GM18861 (cell line): Measurements from ENCODE around the gene PIAS4.

Experiments used
- ATAC-seq: cut with Tn5 transposase; IDR thresholded peaks from one replicate; pipeline ENCODE4 v1.9.1; 2021; ENCODE audit not compliant: unreplicated experiment

Gene PIAS4

DNA sequence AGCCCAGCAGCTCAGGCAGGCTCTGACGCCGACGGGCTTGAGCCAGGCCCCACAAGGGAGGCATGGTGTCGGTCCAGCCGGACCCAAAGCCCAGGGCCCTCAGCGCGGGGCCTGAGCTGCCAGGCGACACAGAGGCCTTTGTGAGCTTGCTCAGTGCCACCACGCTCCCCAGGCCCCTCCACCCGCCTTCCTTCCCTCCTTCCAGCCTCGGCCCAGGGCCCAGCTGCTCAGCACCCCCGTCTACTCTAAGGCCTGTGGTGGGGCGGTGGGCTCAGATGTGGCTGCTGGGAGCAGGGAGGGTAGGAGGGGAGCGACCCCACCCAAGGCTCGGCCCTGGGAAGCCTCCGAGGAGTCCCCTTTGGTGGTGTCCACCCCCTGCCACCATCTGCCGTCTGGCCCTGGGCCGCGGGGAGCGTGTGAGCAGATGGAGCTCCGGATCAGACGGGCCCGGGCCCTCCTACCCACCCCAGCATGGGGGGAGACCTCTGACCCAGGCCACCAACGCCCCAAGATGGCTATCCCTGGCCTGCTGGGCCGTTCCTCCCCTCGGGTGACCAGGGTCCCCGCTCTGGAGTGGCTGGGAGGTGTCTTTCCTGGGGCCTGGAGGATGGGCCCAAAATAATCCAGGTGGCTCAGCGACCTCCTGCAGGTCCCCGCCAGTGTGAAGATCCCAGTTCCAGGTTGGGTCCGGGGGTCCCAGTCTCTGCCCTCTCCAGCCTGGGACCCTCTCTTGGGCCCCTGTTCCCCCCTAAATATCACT, 51.3 kb downstream of the PIAS4 start:
- no peak for ATAC-seq

GRCh38 chr19:4059453-4059871, 51.9 kb downstream of the PIAS4 start:
- no peak for ATAC-seq

DNA sequence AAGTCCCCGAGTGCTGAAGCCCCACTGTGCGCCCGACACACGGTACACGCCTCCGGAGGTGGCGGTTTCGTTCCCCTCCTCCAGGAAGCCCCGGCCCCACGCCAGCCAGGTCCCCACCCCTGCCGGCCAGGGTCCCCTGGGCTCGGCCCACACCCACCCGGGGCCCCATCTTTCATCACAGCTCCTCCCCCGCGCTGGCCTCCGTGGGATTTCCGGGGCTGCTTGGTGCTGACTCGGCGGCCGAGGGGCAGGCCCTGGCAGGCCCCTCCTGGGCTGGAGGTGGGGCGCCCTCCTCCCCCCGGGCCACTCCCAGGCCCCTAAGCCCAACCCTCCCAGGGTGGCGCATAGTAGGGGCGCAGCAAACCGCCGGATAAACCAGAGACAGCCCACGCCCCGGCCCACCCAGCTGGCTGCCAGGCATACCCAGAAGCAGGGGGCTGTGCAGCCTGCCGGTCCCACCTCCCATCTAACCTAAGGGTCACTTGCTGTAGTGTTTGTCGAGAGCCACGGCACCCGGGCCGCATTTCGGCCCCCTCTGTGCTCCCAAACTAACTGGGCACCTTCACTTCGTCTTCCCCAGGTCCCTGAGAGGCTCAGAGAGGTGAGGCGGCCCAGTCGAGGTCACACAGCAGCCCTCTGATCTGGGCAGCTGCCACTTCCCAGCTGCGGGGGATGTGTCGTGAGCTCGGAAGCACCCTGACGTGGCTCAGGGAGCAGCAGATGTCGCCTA, 52.5 kb downstream of the PIAS4 start:
- no peak for ATAC-seq

DNA sequence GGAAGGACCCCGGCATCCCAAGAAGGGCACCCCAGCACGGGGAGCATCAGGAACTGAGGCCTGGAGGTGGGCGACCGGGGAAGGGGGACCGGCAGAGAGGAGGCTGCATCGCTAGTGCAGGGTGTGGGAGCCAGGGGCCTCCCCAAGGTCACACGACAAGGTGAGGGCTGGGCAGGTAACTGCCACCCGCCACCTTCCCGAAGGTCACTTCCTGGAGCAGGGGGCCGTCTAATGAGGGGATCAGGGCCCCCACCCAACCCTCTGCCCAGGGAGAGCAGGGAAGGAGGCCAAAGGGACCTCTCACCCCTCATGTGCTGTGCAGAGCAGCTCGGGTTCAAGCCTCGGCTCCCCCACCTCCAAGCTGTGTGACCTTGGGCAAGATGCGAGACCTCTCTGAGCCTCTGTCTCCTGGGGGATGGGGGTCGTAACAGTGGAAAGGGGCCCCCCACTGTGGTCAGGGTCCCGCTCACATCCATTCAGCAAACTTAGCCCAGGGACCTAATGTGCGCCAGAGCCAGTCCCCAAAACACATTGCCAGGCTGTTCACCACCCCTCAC, 53.2 kb downstream of the PIAS4 start:
- no peak for ATAC-seq

DNA sequence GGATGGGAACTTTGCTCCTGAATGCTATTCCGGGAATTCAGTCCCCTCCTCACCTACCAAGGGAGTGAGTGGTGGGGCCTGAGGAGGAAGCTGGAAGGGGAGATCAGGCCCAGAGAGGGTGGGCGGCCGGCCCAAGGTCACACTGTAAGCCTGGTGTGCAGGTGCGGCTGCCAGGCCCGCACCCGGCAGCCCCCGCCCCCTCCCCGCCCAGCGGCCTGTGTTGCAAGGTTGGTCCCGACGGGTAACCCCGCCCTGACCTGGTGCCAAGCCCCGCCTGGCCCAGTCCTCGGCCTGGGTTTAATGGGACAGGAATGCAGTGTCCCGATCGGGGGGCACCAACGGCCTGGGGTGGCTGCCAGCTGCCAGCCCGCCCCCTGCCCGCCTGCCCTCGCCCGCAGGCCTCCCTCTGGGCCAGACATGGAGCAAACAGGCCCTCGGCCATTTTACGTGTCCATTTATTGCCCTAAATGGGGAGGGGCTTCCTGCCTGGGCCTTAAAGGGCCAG, 53.7 kb downstream of the PIAS4 start:
- ATAC-seq, result no peak

DNA sequence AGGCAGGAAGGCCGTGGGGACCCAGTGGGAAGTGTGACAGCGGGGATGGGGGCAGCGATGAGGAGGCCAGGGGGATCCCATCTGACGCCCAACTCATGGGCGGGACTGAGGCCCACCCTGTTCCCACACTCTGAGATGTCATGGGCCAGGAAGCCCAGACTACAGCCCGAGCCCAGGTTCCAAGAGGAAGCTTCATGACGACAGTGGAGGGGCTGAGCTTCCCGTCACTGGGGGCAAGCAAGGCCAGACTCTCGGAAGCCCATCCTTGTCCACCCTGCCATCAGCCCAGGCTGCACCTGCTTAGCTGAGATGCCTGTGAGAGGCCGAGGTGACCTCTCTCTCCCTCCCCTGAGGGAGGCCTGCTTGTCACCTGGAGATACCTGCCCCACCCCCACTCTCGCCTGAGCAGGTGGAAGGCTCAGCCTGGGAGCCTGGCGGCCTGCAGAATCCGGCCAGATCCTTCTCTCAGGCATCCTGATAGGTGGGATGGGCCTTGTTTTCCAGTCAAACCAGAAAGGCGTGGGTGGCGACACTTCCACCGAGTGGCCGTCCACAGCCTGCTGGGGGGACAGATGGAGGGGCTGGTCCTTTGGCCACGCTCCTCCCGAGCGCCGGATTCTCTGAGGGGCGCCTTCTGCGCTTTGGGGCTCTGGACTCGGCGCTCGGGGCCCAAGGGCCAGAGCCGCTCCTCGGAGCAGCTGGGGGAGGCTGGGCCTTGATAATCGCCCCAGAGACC, 54.3 kb downstream of the PIAS4 start:
- ATAC-seq, result no peak

DNA sequence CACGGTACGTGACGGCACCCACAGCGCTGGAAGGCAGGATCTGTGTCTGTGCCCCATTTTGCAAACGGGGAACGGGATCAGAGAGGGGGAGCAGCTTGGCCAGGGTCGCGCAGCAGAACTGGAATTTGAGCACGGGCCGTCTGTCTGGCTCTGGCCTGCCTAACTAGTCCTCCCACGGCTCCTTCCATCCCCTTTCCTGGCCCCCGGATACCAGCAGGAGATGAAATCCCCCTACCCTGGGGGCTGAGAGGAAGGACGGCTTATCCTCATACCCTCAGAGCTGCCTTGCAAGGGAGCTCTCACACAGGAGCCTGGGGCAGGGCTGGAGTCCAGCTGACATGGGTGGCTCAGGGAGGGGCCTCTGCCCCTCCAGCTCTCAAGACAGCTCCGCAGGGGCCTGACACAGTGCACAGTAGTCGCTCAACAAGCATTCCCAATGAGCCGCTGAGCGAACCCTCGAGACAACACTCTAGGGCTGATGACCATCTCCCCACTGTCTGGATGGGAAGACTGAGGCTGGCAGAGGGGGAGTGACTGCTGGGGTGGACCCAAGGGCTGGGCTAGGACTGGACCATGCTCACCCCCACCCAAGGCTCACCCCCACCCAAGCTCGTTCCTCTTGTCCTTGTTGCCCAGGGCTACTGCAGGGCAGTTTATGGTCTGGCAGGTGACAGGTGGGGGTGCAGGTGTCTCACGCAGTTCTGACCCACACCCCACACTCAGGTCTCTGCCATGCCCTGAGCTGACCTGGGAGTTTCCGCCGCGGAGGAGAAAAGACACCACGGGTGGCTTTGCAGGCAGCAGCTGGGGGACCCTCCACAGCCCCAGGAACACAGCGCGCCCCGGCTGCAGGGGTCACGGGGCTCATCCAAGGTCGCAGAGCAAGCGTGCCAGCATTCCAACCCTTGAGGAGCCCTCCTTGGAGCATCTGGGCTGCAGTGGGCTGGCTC, 55.2 kb downstream of the PIAS4 start:
- no peak for ATAC-seq

DNA sequence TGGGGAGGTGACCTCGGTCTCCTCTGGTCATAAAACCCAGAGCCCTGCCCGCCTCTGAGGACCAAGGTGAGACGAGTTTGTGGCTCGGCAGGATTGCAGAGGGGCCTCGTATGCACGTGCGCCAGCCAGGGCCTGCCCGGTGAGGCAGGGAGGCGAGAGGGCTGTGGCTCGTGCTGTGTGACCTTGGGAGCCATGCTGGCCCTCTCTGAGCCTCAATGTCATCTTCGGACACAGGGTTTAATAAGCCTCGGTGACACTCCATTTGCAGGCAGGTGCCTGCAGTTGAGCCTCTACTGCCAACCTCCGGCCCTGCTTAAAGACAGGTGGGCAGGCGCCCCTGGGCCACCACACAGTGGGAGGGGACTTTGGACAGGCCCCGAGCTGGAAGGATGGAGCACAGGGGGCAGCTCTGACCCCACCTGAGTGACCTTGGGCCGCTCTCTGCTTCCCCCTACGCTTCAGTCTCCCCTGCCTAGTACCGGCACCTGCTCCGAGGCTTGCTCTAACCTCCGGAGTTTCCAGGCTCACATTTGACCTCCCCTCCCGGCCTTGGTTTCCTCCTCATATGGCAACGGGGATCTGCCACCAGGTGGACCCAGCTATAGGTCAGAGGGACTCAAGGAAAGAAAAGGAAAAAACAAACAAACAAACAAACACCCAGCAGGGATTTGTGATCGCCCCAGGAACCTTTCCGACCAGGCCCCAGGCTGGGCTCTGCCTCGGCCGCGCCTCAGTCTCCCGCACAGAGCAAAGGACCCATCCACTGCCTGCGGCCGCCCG, 56.0 kb downstream of the PIAS4 start:
- ATAC-seq, result no peak

- ATAC-seq, result no peak
Observed at GRCh38 chr19:4064149-4064495, 56.6 kb downstream of the PIAS4 start.

GRCh38 chr19:4064496-4065260, 57.1 kb downstream of the PIAS4 start:
- no peak for ATAC-seq

DNA sequence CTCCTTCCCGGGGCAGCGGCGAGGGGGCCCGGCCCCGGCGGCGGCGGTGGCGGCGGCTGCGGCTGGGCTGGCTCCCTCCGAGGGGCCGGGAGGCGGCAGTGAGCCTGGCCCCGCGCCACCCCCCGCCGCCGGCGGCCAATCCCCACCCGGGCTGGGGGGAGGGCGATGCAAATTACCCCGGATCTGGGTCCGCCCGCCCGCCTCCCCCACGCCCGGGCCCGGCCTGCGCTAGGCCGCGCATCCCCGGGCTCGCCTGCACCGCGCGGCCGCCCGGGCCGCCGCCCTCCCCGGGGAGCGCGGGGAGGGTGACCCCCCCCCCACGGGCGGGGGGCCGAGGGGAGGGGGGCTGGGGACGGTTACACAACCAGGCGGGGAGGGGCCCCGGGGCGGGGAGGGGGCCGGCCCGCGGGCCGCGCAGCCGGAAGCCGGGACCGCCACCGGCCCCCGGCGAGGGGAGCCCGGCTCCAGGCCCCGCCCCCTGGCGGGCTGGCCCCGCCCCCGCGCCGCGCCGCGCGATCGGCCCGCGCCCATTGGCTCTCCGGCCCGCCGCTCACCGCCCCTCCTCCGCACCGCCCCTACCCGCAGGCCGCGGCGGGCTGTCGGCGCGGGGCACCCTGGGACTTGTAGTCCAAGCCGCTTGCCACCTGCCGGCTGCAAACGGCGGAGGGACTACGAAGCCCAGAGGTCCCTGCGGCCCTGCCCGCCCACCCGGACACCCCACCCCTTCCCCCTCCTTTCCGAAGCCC, 58.1 kb downstream of the PIAS4 start:
- peak; percentile 70 for ATAC-seq

DNA sequence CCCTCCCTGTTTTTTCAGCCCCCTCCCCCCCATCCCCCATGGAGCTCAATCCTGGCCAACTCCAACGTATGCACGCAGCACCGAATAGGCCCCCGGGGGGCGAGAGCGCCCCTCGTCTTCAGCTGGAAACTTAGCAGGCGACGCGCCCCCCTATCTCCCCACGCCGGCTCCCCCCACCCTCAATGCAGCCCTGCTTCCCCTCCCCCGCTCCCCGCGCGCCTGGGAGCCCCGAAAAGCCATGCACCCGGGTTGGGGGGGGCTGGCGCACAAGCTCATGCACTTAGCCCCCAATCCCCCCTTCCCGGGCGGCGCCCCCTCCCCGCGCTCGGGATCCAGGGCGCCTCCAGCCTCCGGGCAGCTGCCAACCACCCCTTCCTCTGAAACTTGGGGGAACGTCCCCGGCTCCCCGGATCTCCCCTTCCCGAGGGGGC, 58.7 kb downstream of the PIAS4 start:
- ATAC-seq, result no peak

DNA sequence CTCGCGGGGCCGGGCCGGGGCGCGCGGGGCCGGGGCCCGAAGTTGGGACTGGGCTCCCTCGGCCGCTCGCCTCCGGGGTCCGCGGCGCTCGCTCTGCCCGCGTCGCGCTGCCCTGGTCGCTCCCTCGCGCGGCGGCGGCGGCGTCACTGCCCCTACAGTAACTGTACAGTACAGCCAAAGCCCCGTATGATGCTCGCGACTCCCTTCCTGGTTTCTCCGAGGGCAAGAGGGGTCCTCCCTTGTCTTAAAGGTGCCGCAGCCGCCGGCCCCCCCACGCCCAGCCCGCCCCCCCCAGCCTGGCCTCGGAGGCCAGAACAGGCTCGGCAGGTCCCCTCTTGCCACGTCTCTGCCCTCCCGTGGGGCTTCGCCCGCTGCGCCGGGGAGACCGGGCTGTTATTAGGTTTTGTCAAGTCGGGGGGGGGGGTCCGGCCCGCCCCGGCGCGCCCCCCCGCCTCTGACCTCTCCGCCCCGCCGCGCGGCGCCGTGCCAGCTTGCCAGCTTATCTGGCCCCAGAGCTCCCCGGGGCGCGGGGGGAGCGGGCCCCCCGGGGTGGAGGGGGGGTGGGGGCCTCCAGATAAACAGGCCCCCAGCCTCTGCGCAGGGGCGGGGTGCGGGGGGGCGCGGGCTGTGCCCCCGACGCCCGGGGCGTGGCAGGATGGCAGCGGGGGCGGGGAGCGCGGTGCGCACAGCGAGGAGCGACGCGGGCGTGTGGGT, 59.3 kb downstream of the PIAS4 start, which contains the start of gene ZBTB7A:
Gene ZBTB7A (minus strand): TSS at position 218 of the 714 bp plus-strand sequence. CDS start 11,667 bp downstream, outside the sequence.
- no peak for ATAC-seq

DNA sequence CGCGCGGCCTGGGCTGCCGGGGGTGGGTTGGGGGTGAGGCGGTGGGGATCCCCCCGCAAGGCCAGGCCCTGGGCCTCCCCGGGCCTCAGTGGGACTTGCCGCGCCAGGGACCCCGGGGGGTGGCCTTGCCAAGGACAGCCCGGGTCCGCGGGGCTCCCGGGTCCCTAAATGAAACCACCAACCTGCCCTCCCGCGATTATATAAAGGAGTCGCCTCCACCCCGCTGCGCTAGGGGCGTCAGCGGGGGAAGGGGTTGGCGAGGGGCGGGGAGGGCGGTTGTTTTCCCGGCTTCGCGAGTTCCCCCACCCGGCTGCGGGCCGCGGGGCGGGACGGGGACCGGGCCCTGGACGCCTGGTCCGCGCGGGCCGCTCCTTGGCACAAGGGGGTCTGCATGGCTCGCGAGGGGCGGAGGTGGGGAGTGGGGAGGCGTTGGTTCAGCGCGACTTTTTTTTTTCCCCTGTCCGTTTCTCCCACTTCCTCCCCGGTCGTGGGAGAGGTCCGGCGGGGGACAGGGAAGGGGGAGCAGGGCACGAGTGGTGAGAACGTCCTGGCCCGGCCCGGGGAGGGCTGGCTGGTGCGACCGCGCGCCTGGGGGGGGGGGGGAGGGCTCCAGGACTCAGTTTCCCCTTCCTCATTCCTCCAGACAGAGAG, 60.0 kb downstream of the PIAS4 start:
- no peak for ATAC-seq

DNA sequence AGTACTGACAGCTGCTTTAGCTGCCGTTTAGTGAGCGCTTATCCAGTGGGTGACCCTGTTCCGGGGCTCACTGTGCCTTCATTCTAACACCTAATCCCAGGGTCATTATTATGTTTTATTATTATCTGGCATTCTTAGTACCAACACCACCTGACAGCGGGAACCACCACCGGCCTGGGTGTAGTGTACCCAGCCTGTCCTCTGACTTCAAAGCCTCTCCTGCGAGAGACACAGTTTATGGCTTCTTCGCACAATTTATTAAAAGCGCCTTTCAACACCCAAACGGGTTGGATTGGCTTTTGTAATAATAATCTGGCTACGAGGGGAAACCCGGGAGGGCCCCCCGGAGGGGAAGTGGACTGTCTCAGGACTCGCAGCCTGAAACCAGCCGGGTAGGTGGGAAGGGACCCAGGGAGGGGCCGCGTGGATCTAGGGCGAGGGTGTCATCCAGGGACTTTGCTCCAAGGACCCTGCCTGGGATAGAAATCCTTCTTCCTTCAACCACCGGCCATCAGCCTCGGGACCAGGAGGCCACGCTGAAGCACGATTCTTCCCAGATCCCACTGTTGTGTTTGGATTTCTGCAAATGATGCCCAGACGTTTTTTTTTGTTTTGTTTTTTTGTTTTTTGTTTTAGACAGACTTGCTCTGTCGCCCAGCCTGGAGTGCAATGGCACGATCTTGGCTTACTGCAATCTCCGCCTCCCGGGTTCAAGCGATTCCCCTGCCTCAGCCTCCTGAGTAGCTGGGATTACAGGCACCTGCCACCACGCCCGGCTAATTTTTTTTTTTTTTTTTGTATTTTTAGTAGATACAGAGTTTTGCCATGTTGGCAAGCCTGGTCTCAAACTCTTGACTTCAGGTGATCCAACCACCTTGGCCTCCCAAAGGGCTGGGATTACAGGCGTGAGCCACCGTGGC, 60.8 kb downstream of the PIAS4 start:
- ATAC-seq, result no peak
